Neuronal stem cell (in vitro differentiated cells): ENCODE data around the gene KIAA1328.

ENCODE experiments used
- DNase-seq: peaks from one replicate; pipeline ENCODE4 v3.0.0-alpha.2; 2013; ENCODE audit warnings: low spot score
- H2AFZ ChIP-seq: one replicate; pipeline ENCODE4 v1.6.1; 2013; ENCODE audit warnings: mild to moderate bottlenecking, low read length, inconsistent platforms
- H2AK5ac ChIP-seq: 2 replicates; pipeline ENCODE4 v1.6.1; 2013; ENCODE audit warnings: low read depth, mild to moderate bottlenecking, inconsistent platforms, low read length, moderate library complexity, mixed read lengths
- H2BK120ac ChIP-seq: 2 replicates; pipeline ENCODE4 v1.6.1; 2013; ENCODE audit warnings: low read depth, mild to moderate bottlenecking, inconsistent platforms, low read length, moderate library complexity, mixed read lengths
- H2BK12ac ChIP-seq: one replicate; pipeline ENCODE4 v1.6.1; 2013; ENCODE audit warnings: low read length, inconsistent platforms
- H2BK15ac ChIP-seq: 2 replicates; pipeline ENCODE4 v1.6.1; 2013; ENCODE audit warnings: mild to moderate bottlenecking, low read length, inconsistent platforms, mixed read lengths
- H2BK5ac ChIP-seq: one replicate; pipeline ENCODE4 v1.6.1; 2013; ENCODE audit warnings: inconsistent platforms, mild to moderate bottlenecking, low read length, moderate library complexity
- H3K14ac ChIP-seq: one replicate; pipeline ENCODE4 v1.6.1; 2013; ENCODE audit warnings: low read length, inconsistent platforms
- H3K18ac ChIP-seq: 2 replicates; pipeline ENCODE4 v1.6.1; 2013; ENCODE audit warnings: low read length, inconsistent platforms
- H3K23ac ChIP-seq: 2 replicates; pipeline ENCODE4 v1.6.1; 2013; ENCODE audit warnings: low read depth, mild to moderate bottlenecking, mixed read lengths, low read length, inconsistent platforms; ENCODE audit not compliant: poor library complexity
- H3K27ac ChIP-seq: replicated peaks from 3 replicates; pipeline ENCODE4 v1.5.1; 2013; ENCODE audit warnings: low read length, inconsistent platforms
- H3K27me3 ChIP-seq, 3 experiments: 2 replicates each; pipeline ENCODE4 v1.6.1; 2013; ENCODE audit warnings: low read length in 3 of 3, mild to moderate bottlenecking in 2 of 3, inconsistent platforms in 1 of 3, low read depth in 1 of 3, mixed read lengths in 1 of 3, moderate library complexity in 1 of 3; ENCODE audit not compliant: control insufficient read depth in 3 of 3, insufficient read depth in 3 of 3
- H3K36me3 ChIP-seq, 2 donors: replicated peaks in 1 of 2; 2 replicates each; pipeline ENCODE4 v1.6.1; 2013; ENCODE audit warnings: low read length in 2 of 2; ENCODE audit not compliant: control insufficient read depth in 2 of 2, insufficient read depth in 2 of 2
- H3K4ac ChIP-seq: 2 replicates; pipeline ENCODE4 v1.6.1; 2013; ENCODE audit warnings: inconsistent platforms, mild to moderate bottlenecking, low read length, moderate library complexity
- H3K4me1 ChIP-seq, 2 donors: 1 replicate in 1 of 2; 2 replicates in 1 of 2; pipeline ENCODE4 v1.6.1; 2013; ENCODE audit warnings: low read length in 2 of 2, low read depth in 1 of 2; ENCODE audit not compliant: control insufficient read depth in 2 of 2, insufficient read depth in 1 of 2
- H3K4me2 ChIP-seq: one replicate; pipeline ENCODE4 v1.6.1; 2013; ENCODE audit warnings: mild to moderate bottlenecking, low read length, inconsistent platforms; ENCODE audit not compliant: insufficient read depth, poor library complexity, severe bottlenecking
- H3K4me3 ChIP-seq, 2 donors: 2 replicates each; pipeline ENCODE4 v1.5.1; 2013; ENCODE audit warnings: low read length in 2 of 2, mild to moderate bottlenecking in 2 of 2, inconsistent platforms in 1 of 2, moderate library complexity in 1 of 2
- H3K79me1 ChIP-seq: one replicate; pipeline ENCODE4 v1.6.1; 2013; ENCODE audit warnings: low read depth, mild to moderate bottlenecking, inconsistent platforms, low read length, moderate library complexity
- H3K9ac ChIP-seq: one replicate; pipeline ENCODE4 v1.6.1; 2013; ENCODE audit warnings: mild to moderate bottlenecking, low read depth, low read length, inconsistent platforms; ENCODE audit not compliant: poor library complexity
- H3K9me3 ChIP-seq, 2 donors: replicated peaks in 1 of 2; 2 replicates each; pipeline versions ENCODE3 to v1.6.1; 2013; ENCODE audit warnings: low read length in 2 of 2, mild to moderate bottlenecking in 2 of 2, inconsistent platforms in 1 of 2, low read depth in 1 of 2, mixed read lengths in 1 of 2, moderate library complexity in 1 of 2; ENCODE audit not compliant: control insufficient read depth in 2 of 2, insufficient read depth in 1 of 2
- H4K8ac ChIP-seq: one replicate; pipeline ENCODE4 v1.6.1; 2013; ENCODE audit warnings: low read depth, mild to moderate bottlenecking, inconsistent platforms, low read length, moderate library complexity
- H4K91ac ChIP-seq: one replicate; pipeline ENCODE4 v1.6.1; 2013; ENCODE audit warnings: low read length, low read depth, mild to moderate bottlenecking, inconsistent platforms; ENCODE audit not compliant: poor library complexity
- WGBS, 2 donors: extraction: QIAGEN DNeasy Blood & Tissue Kit; methylation state at CpG; one replicate each; pipeline ENCODE4 v1.1.7; 2013; ENCODE audit warnings: missing lambda C conversion rate in 2 of 2, mixed read lengths in 1 of 2; ENCODE audit not compliant: insufficient read length in 2 of 2, insufficient replicate concordance in 1 of 2; ENCODE audit errors: extremely low coverage in 2 of 2; 5-methylcytosine and 5-hydroxymethylcytosine counted together

KIAA1328 gene

GRCh38 chr18:37199741-37200140, 370.8 kb downstream of the KIAA1328 start:
- no peak overlapping the region for H3K4me3 ChIP-seq
- no peak overlapping the region for H3K14ac ChIP-seq
- H4K91ac ChIP-seq: no peak overlapping the region
- H3K27me3 ChIP-seq: no peaks in the 10 kb centered on the region
- no peaks in the 10 kb centered on the region for H3K36me3 ChIP-seq
- no peak for DNase-seq
- H3K9ac ChIP-seq: no peak overlapping the region
- no peak overlapping the region for H3K4ac ChIP-seq
- H3K27ac ChIP-seq: no peak overlapping the region
- 100% methylated on average over 2 of the region's 2 CpGs; no CpG with 5 or more reads in 1 of the 2 donors for WGBS, 2 donors
- H2BK15ac ChIP-seq: no peak overlapping the region
- H3K23ac ChIP-seq: no peak overlapping the region
- no peak overlapping the region for H2BK5ac ChIP-seq
- peaks cover 0 to 2% of the 10 kb centered on the region in 2 donors for H3K9me3 ChIP-seq
- H3K18ac ChIP-seq: no peak overlapping the region
- no peaks in the 10 kb centered on the region for H3K79me1 ChIP-seq
- no peak overlapping the region for H2BK12ac ChIP-seq
- no peak overlapping the region for H2AFZ ChIP-seq
- H3K4me1 ChIP-seq: no peaks in the 10 kb centered on the region
- H4K8ac ChIP-seq: no peak overlapping the region
- H2BK120ac ChIP-seq: no peak overlapping the region
- no peak overlapping the region for H3K4me2 ChIP-seq
- H2AK5ac ChIP-seq: no peak overlapping the region

- Histone ChIP-seq H2AK5ac (no peak overlapping the region), H3K36me3 (no peaks in the 10 kb centered on the region), H3K14ac (no peak overlapping the region), H3K27me3 (no peaks in the 10 kb centered on the region), H3K4me2 (no peak overlapping the region), H4K8ac (no peak overlapping the region), H3K27ac (no peak overlapping the region), H3K9ac (no peak overlapping the region), H3K4me3 (no peak overlapping the region), H2BK15ac (no peak overlapping the region), H2BK5ac (no peak overlapping the region), H3K9me3 (peaks cover 0 to 2% of the 10 kb centered on the region in 2 donors), H2AFZ (no peak overlapping the region), H4K91ac (no peak overlapping the region), H2BK12ac (no peak overlapping the region), H3K18ac (no peak overlapping the region), H3K4ac (no peak overlapping the region), H3K79me1 (no peaks in the 10 kb centered on the region), H3K23ac (no peak overlapping the region), H2BK120ac (no peak overlapping the region), H3K4me1 (no peaks in the 10 kb centered on the region)
- no peak for DNase-seq
- no CpG with 5 or more reads among the region's 1 CpG for WGBS, 2 donors
These were observed 378.4 kb downstream of the KIAA1328 start for GRCh38 chr18:37207343-37207742.

DNA sequence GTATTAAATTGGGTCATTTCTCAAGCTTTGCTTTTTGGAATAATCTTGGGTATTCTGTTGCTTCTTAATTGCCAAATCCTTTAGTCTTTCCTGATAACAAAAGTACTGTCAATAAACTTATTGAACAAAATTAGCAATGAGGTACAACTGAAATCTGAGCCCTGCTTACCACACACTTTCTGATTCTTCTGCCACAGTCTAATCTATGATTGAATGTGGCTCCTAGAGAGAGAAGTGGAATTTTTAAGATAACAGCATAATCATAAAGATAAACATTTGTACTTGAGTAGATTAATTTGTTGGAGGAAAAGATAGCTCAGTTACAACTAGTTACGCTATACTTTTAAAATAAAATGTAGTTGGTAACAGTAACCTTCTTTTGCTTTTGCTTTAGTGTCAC, 381.9 kb downstream of the KIAA1328 start:
- Histone ChIP-seq H3K4me3 (no peak overlapping the region), H2BK120ac (no peak overlapping the region), H2BK15ac (no peak overlapping the region), H3K14ac (no peak overlapping the region), H2AFZ (no peak overlapping the region), H3K27ac (no peak overlapping the region), H3K4me1 (no peaks in the 10 kb centered on the region), H2BK5ac (no peak overlapping the region), H3K36me3 (no peaks in the 10 kb centered on the region), H4K8ac (no peak overlapping the region), H3K79me1 (no peaks in the 10 kb centered on the region), H3K4ac (no peak overlapping the region), H2BK12ac (no peak overlapping the region), H3K9me3 (no peaks in the 10 kb centered on the region), H4K91ac (no peak overlapping the region), H3K4me2 (no peak overlapping the region), H3K23ac (no peak overlapping the region), H3K18ac (no peak overlapping the region), H3K9ac (no peak overlapping the region), H2AK5ac (no peak overlapping the region), H3K27me3 (no peaks in the 10 kb centered on the region)
- WGBS, 2 donors: no CpG with 5 or more reads among the region's 1 CpG
- no peak for DNase-seq

DNA sequence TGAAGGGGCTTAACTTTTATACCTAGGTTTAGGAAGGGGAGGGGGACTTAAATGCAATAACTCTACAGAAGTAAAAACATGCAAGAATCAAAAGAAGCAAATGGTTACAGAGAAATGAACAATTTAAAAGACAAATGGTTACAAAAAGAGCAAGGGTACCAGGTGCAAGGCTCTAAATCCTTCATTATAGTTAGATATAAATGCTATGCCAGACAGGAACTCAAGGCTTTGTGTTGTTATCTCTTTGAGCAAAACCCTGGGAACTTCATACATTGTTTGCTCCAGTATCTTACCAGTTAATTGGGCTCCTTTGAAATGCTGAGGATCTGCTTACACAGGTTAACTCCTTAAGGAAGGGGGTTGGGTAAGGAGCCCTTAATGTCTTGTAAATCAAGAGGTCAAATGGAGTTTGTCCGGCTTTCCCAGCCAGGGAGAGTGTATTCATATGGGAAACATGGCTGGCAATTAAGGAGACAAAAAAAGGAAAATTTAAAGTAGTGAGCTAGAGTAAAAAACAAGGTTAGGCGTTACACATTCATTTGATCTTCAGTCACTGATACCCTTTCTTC, 389.2 kb downstream of the KIAA1328 start:
- no peak overlapping the region for H3K4me3 ChIP-seq
- WGBS, 2 donors: no CpG with 5 or more reads among the region's 2 CpGs
- H3K36me3 ChIP-seq: no peaks in the 10 kb centered on the region

More for the DNA sequence above, 389.2 kb downstream of the KIAA1328 start:
- Histone ChIP-seq H3K27ac (no peak overlapping the region), H2BK15ac (no peak overlapping the region), H4K8ac (no peak overlapping the region), H3K4me1 (no peaks in the 10 kb centered on the region), H2BK12ac (no peak overlapping the region), H3K23ac (no peak overlapping the region), H3K27me3 (no peaks in the 10 kb centered on the region), H3K9me3 (no peaks in the 10 kb centered on the region), H4K91ac (no peak overlapping the region), H3K4me2 (no peak overlapping the region), H3K14ac (no peak overlapping the region), H3K9ac (no peak overlapping the region), H3K18ac (no peak overlapping the region), H2BK5ac (no peak overlapping the region), H3K79me1 (no peaks in the 10 kb centered on the region), H2AFZ (no peak overlapping the region), H3K4ac (no peak overlapping the region), H2BK120ac (no peak overlapping the region), H2AK5ac (no peak overlapping the region)
- DNase-seq: peak; percentile 8
